ENCODE measurements around the gene HINFP.
A peak's percentile ranks its signal among the peaks of the same experiment; 100 is the strongest.

DNA sequence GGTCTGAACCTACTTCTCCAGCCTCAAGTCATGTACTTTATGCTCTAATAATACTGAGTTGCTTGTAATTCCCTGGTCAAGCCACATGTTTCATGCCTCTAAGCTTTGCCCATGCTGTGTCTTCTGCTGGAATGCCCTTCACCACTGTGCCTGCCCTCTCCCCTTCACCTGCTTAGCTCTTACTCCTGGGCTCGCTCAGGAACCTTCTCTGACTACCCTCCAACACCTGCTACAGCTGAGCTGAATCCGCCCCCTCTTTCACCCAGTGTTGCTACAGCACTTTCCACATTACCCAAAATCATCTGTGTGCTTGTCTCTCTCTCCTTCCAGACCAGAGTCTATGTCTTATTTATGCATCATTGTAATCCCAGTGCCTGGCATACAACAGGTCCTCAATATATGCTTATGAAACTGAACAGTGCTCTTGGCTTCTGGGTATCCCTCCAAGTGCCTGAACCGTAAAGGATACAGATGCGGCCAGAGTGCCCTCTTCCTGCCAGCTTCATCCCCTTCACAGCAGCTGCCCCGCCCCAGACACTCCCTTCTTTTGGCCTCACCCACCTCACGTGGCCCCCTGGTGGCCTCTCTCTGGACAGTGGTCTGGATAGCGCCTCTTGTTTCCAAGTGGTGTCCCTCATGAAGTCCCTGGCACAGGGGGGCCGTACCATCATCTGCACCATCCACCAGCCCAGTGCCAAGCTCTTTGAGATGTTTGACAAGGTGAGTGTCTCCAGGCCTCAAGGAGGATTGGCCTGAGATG lies 34.5 kb downstream of the HINFP start:
- peak; percentile 58 to 65 (median 60); a peak in 5 of 6 replicates for TF ChIP-seq CTCF (IDR thresholded peaks at IDR 0.05 in 2 of 3, conservative IDR thresholded peaks at IDR 0.05 in 1 of 3; ENCODE audit: borderline replicate concordance in 1 of 3, insufficient read depth in 1 of 3, low read depth in 2 of 3, low read length in 2 of 3)
- no peak for TF ChIP-seq SP1 (IDR thresholded peaks at IDR 0.05; ENCODE audit: low read depth)
- no peak; the same call in 1 of the 2 replicates for TF ChIP-seq RAD21 (IDR thresholded peaks at IDR 0.05; ENCODE audit: low read depth)
- no peak for TF ChIP-seq SRF (IDR thresholded peaks at IDR 0.05; ENCODE audit: low read depth)
- no peak for TF ChIP-seq TCF7L2 (IDR thresholded peaks at IDR 0.05; ENCODE audit: borderline replicate concordance, extremely low read depth, insufficient read depth, insufficient read length)
- no peak for TF ChIP-seq POLR2A (IDR thresholded peaks at IDR 0.05; ENCODE audit: borderline replicate concordance, extremely low read depth, insufficient read depth, insufficient read length)
- TF ChIP-seq, protein P1, sequence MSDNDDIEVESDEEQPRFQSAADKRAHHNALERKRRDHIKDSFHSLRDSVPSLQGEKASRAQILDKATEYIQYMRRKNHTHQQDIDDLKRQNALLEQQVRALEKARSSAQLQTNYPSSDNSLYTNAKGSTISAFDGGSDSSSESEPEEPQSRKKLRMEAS (IDR thresholded peaks at IDR 0.05) = no peak
- no peak for TF ChIP-seq JUND (IDR thresholded peaks at IDR 0.05)
- no peak for TF ChIP-seq ZNF274 (IDR thresholded peaks at IDR 0.05; ENCODE audit: low read depth, low read length)
- no peak for TF ChIP-seq POLR2AphosphoS5 (IDR thresholded peaks at IDR 0.05; ENCODE audit: low read depth, low read length)
- no peak for TF ChIP-seq ELF1 (IDR thresholded peaks at IDR 0.05; ENCODE audit: borderline replicate concordance, low read depth)
- TF ChIP-seq SIN3A (IDR thresholded peaks at IDR 0.05; ENCODE audit: low read depth) = no peak
- TF ChIP-seq EZH2 (IDR thresholded peaks at IDR 0.05) = no peak
- TF ChIP-seq, protein P2, sequence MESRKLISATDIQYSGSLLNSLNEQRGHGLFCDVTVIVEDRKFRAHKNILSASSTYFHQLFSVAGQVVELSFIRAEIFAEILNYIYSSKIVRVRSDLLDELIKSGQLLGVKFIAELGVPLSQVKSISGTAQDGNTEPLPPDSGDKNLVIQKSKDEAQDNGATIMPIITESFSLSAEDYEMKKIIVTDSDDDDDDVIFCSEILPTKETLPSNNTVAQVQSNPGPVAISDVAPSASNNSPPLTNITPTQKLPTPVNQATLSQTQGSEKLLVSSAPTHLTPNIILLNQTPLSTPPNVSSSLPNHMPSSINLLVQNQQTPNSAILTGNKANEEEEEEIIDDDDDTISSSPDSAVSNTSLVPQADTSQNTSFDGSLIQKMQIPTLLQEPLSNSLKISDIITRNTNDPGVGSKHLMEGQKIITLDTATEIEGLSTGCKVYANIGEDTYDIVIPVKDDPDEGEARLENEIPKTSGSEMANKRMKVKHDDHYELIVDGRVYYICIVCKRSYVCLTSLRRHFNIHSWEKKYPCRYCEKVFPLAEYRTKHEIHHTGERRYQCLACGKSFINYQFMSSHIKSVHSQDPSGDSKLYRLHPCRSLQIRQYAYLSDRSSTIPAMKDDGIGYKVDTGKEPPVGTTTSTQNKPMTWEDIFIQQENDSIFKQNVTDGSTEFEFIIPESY (IDR thresholded peaks at IDR 0.05; ENCODE audit: extremely low read depth, insufficient replicate concordance, low read length) = no peak

Measured in HCT116 (cell line).